Activated T-helper 1 cell treated with anti-CD3 and anti-CD28 coated beads, Interleukin-2, amount 50 U/mL, for 16 hours (primary cell): Measurements from ENCODE around the gene NHERF2.
"Not testable (repeated sequence)": the region's sequence is repeated elsewhere in the genome, so short reads cannot be mapped to it uniquely, and the experiment has no call there.

ENCODE experiments used
- DNase-seq, 2 donors: peaks; one replicate each; pipeline ENCODE4 v3.0.0-alpha.2; 2020; ENCODE audit warnings: low read depth in 1 of 2, low spot score in 1 of 2

The NHERF2 gene

GRCh38 chr16:2005646-2006045 lies 21.1 kb upstream of the NHERF2 start:
- DNase-seq, result no peak

DNA sequence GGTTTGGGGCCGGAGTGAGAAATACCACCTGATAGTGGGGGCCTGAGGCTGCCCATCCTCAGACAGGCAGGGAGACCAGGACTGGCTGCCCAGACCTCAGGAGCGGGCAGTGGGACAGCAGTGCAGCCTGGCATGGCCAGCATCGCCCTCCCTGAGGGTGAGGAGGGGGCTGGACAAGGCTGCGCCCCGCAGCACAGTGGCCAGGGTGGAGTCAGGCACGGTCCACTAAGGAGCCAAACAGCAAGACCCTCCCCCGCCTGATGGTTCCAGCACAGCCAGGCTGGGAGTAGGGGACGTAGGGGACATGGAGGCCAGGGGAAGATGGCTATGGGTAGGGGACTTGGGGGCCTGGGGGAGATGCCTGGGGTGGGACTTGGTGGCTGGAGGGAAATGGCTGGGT lies 20.4 kb upstream of the NHERF2 start:
- DNase-seq, result no peak

- no peak for DNase-seq
These were observed 19.4 kb upstream of the NHERF2 start for GRCh38 chr16:2007081-2007836.

- no peak for DNase-seq
These were observed 18.6 kb upstream of the NHERF2 start for GRCh38 chr16:2008009-2008526.

DNA sequence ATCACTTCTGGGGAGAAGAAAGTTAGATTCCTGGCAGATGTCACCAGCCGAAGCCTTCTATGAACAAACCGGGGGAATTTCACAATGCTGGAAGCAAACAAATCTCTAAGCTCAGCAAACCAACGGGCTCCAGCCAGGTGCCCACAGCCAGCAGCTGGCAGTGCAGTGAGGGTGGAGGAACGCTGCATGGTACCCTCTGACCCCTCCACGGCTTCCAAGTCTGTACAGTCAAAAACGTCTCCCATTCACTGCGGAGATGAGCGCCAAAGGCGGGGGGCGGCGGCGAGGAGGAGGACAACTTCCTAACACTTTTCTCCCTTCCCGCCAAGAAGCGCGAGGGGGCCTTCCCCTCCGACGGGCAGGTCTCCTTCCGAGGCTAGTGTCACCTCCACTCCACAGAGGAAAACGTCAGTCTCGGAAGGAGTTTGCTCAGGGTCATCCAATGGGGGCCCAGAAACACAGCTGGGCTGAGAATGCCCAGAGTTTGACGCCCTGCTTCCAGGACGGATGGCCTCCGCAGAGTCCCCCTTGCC lies 18.0 kb upstream of the NHERF2 start:
- no peak for DNase-seq

DNA sequence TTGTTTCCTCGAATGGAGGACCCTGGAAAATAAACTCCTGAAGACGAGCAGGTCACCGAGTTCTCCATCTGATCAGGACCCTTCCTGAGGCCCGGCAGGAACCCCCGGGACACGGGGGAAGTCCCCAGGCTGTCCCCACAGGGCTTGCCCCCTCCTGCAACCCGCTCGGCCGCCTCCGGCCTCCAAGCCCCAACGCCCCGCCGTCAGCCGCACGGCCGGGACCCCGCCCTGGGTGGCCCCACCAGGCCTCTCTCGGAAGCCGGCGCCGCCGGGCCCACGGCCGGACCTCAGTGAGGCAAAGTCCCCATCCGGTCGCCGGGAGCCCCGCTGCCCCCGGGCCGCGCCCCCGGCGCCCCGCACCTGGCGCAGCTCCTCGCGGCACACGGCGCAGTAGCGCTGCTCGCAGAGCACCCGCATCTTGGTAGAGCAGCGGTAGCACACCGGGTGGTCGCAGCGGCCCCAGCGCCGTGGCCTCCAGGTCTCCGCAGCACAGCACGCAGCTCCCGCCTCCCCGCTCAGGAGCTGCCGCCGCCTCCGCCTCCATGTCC lies 17.5 kb upstream of the NHERF2 start:
- DNase-seq, result no peak

DNA sequence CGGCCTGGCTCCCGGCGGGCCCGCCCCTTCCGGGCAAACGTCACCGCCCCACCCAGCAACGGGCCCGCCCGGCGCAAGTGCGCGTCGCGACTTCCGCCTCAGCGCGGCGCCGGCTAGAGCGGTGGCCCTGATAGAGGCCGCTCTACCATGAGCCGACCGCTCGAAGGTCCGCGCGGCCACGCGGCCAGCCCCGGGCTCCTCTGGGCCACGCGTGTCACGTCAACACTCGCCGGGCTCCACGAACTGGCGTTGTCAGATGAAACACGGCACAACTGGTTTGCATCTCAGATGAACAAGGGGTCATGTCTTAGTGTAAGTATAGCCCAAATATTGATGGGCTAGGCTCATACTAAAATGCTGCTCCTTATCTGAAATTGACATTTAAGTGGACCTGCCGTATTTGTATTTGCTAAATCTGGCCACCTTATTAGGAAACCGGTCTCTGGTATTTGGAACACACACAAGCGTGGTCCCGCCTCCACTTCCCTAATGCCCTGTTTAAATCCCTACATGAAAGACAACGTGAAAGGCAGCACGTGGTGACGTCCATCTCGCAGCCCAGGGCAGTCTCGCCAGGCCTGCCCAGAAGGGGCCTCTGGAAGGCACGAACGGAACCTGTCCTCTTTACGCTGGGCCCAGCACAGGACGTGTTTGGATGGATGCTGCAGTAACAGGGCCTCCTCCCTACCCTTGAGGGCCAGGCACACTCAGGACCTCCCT lies 16.8 kb upstream of the NHERF2 start, which contains the start of gene ZNF598:
Gene ZNF598 (minus strand): TSS at position 31 of the 720 bp plus-strand sequence.
- DNase-seq, result peak; percentile 50 to 76

DNA sequence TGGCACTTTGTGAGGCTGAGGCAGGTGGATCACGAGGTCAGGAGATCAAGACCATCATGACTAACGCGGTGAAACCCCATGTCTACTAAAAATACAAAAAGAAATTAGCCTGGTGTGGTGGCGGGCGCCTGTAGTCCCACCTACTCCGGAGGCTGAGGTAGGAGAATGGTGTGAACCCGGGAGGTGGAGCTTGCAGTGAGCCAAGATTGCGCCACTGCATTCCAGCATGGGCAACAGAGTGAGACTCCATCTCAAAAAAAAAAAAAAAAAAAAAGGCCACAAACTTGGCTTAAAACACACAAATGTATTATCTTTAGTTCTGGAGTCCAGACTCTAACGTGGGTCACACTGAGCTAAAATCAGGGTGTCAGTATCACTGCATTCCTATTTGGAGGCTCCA lies 15.0 kb upstream of the NHERF2 start:
- DNase-seq, result not testable (repeated sequence)

- no peak for DNase-seq
These were observed 13.2 kb upstream of the NHERF2 start for GRCh38 chr16:2013527-2013926.

DNA sequence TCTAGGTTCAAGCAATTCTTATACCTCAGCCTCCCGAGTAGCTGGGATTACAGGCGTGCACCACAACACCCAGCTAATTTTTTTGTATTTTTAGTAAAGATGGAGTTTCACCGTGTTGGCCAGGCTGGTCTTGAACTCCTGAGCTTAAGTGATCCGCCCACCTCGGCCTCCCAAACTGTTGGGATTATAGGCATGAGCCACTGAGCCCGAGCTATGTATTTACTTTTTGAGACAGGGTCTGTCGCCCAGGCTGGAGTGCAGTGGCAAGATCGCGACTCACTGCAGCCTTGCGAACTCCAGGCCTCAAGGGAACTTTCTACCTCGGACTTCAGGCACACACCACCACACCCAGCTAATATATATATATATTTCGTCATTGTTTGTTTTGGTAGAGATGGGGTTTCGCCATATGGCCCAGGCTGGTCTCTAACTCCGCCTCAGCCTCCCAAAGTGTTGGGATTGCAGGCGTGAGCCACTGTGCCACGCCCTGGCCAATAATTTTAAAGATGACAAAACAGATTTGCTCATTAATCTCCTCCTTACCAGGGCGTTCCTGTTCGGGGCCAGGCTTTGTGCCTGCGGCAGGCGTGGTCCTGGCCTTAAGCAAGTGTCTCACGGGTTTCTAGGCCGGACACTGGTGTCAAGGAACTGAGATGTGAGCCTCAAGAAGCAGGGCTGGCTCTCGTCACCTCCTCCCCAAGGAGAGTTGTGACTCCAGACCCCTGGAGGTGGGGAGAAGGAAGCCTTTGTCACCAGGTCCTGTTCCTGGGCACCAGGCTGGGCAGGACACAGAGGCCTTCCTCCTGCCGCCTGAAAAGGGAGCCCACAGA lies 11.4 kb upstream of the NHERF2 start:
- DNase-seq, result no peak

DNA sequence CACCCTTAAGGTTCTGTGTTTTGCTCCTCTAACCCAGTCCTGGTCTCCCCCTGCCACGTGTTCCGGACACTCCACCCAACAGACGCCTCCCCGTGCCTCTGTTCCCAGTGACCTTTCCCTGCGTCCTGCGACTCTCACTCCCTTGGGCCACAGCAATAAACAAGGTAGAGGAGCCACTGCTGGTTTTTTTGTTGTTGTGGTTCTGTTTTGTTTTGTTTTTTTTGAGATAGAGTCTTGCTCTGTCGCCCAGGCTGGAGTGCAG lies 10.8 kb upstream of the NHERF2 start:
- no peak for DNase-seq

- DNase-seq, result no peak
These were observed 10.2 kb upstream of the NHERF2 start for GRCh38 chr16:2016407-2016922.

GRCh38 chr16:2019518-2019920 lies 7.2 kb upstream of the NHERF2 start, which contains the start of gene NPW:
Gene NPW (plus strand): TSS chr16:2019785.
- no peak for DNase-seq

DNA sequence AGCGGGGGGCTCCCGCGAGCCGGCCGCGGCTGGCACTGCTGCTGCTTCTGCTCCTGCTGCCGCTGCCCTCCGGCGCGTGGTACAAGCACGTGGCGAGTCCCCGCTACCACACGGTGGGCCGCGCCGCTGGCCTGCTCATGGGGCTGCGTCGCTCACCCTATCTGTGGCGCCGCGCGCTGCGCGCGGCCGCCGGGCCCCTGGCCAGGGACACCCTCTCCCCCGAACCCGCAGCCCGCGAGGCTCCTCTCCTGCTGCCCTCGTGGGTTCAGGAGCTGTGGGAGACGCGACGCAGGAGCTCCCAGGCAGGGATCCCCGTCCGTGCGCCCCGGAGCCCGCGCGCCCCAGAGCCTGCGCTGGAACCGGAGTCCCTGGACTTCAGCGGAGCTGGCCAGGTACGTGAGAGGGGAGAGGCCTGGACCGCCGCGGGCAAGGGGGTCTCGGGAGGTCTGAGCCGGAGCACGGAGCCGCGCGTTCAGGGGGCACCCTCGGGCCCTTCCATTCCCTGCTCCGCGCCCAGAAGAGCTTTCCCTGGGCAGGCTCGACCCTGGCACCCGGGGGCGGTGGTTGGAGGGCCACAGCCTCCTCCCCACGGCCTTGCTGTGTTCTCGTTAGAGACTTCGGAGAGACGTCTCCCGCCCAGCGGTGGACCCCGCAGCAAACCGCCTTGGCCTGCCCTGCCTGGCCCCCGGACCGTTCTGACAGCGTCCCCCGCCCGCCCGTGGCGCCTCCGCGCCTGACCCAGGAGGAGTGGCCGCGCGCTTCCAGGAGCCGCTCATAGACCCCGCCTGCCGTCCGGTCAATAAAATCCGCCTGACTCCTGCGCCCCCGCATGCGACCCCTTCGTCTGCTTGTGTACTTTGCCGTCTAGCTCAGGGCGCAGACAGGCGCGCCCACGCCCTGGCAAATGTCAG lies 6.5 kb upstream of the NHERF2 start:
- DNase-seq, result no peak

GRCh38 chr16:2022723-2023091 lies 4.0 kb upstream of the NHERF2 start:
- DNase-seq, result no peak

GRCh38 chr16:2023092-2024031 lies 3.3 kb upstream of the NHERF2 start:
- DNase-seq, result peak; percentile 95 to 96

DNA sequence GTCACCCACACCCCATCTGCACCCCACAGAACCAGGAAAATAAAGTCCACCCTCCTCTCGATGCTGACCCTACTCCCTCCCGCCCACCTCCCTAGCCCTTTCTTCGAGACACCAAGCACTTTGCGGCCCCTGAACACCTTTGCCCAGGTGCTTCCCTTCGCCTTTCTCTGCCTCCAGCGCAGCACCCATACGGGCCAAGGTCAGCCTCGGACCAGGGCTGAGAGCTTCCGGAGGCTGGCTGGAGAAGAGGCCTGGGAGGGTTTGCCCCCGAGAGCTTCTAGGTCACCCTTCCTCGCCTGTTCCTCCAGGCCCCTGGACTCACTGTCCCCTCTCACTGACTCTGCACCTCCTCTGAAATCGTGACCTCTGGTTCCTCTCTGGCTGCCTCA lies 2.7 kb upstream of the NHERF2 start:
- no peak for DNase-seq

DNA sequence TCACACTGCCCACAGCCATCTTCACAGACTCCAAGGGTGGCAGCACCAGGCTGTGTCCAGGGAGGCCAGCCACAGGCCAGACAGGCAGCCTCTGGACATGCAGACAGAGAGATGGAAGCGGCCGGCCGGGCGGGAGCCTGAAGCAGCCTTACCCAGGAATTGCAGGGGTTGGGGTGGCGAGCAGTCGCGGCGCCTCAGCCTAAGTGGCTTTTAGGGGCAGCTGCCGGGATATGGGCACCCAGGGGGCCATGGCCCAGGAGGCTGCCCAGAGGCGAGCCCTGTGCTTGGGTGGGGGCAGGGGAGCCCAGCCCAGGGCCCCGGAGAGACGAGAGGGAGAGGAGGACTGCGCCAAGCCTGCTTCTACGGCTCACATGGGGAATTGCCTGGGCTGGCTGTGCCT lies 1.5 kb upstream of the NHERF2 start:
- DNase-seq, result no peak
